HepG2 (cell line): ENCODE results near the gene KIF15.

ENCODE experiments used
- CTCF ChIP-seq: sonication (generic); formaldehyde crosslinking; IDR thresholded peaks from 2 replicates; pipeline ENCODE4 v1.5.0; 2020; ENCODE audit warnings: mild to moderate bottlenecking, missing genetic modification reagents, moderate library complexity
- FOXA3 ChIP-seq: IDR thresholded peaks from 2 replicates; pipeline ENCODE4 v1.6.1; 2016; ENCODE audit warnings: missing genetic modification reagents, missing compliant biosample characterization
- GABPB1 ChIP-seq: IDR thresholded peaks from 2 replicates; pipeline ENCODE4 v1.6.1; 2016; ENCODE audit warnings: mild to moderate bottlenecking, missing genetic modification reagents, moderate library complexity, missing compliant biosample characterization
- HINFP ChIP-seq: sonication (generic); formaldehyde crosslinking; IDR thresholded peaks from 2 replicates; pipeline ENCODE4 v1.4.0; 2020; ENCODE audit warnings: low read depth, mild to moderate bottlenecking, missing genetic modification reagents
- JUNB ChIP-seq: sonication (generic); formaldehyde crosslinking; IDR thresholded peaks from 2 replicates; pipeline ENCODE4 v1.8.0; 2022; ENCODE audit warnings: missing genetic modification reagents, mild to moderate bottlenecking, borderline replicate concordance
- NBN ChIP-seq: fragments of 450-650 bp; conservative IDR thresholded peaks from 2 replicates; pipeline ENCODE4 v1.6.1; 2017
- NFE2L1 ChIP-seq: sonication (generic); formaldehyde crosslinking; IDR thresholded peaks from 2 replicates; pipeline ENCODE4 v1.4.0; 2020; ENCODE audit warnings: missing genetic modification reagents, mild to moderate bottlenecking, borderline replicate concordance
- RFX5 ChIP-seq: IDR thresholded peaks from 2 replicates; pipeline ENCODE4 v1.6.1; 2011; ENCODE audit warnings: low read depth, low read length, improper control_type of control experiment
- ZFX ChIP-seq: sonication (generic); formaldehyde crosslinking; IDR thresholded peaks from 2 replicates; pipeline ENCODE4 v1.4.0; 2020; ENCODE audit warnings: mild to moderate bottlenecking, low read depth, missing genetic modification reagents, moderate library complexity
- ZNF30 ChIP-seq: sonication (generic); formaldehyde crosslinking; IDR thresholded peaks from 2 replicates; pipeline ENCODE4 v1.5.0; 2020; ENCODE audit warnings: mild to moderate bottlenecking, missing genetic modification reagents
- ZNF570 ChIP-seq: sonication (generic); formaldehyde crosslinking; IDR thresholded peaks from 2 replicates; pipeline ENCODE4 v1.4.0; 2020; ENCODE audit warnings: mild to moderate bottlenecking, missing genetic modification reagents, borderline replicate concordance

DNA sequence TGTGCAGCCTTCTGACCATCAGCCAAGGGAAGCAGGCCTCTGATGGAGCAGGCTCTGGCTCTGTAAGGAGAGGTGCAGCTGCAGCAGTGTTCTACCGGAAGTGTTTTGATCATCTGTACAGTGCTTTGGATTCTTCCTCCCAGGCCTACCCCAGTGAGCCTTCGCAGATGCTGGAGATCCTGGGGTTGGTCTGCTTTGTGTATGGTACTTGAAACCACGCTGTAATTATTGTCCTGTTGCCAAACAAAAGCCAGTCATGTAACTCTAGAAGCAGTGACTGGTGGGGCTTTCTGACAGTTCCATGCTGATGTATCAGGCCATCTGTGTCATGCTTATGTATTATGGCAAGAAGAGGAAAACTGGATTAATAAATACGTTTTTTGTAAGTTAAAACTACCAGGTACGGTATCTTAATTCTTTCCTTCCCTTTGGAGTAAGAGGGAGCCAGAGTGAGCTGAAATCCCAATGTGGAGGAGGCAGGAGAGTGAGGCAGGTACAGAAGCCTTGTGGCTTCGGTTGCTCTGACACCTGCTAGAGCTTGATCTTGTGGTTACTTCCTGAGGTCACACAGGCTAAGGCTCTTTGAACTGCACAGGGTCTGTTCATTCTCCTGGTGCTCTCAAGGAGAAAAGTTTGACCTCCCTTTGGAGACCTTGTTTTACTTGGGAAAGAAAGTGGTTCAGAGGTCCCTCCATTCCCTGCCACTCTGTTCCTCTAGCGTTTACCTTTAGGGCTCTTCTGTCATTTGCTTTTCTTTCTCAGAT is 103.9 kb downstream of the KIF15 start:
- TF ChIP-seq RFX5 (no peak), ZNF30 (CRISPR knock-in tag) (no peak), GABPB1 (no peak), HINFP (CRISPR knock-in tag) (no peak), ZNF570 (CRISPR knock-in tag) (no peak), NFE2L1 (CRISPR knock-in tag) (no peak), JUNB (CRISPR knock-in tag) (no peak), FOXA3 (CRISPR knock-in tag) (no peak), NBN (no peak), CTCF (no peak), ZFX (CRISPR knock-in tag) (no peak)
